ENCODE results near the gene XYLT1.

The XYLT1 gene

DNA sequence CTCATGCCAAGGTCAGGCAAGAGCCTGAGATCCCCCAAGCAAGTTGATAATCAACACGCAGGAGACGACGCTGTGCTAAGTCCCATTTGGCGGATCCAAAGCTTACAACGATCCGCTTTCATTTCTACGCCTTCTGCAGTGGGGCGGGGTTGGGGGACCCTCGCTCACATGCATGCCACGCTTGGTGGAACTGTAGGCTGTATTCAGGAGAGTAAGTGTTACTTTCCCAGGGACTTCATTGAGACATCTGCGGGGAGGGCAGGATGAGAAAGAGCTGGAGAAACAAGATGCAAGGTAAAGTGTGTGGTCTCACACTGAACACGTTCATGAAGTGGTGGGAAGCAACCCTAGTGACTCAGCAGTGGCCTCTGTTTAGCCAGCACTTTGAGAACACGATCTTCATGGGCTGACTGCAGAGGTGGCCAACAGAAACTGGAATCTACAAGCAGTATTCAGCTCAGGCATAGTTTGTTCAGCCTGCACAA is 100.5 kb downstream of the XYLT1 start:
- no peak for DNase-seq

DNA sequence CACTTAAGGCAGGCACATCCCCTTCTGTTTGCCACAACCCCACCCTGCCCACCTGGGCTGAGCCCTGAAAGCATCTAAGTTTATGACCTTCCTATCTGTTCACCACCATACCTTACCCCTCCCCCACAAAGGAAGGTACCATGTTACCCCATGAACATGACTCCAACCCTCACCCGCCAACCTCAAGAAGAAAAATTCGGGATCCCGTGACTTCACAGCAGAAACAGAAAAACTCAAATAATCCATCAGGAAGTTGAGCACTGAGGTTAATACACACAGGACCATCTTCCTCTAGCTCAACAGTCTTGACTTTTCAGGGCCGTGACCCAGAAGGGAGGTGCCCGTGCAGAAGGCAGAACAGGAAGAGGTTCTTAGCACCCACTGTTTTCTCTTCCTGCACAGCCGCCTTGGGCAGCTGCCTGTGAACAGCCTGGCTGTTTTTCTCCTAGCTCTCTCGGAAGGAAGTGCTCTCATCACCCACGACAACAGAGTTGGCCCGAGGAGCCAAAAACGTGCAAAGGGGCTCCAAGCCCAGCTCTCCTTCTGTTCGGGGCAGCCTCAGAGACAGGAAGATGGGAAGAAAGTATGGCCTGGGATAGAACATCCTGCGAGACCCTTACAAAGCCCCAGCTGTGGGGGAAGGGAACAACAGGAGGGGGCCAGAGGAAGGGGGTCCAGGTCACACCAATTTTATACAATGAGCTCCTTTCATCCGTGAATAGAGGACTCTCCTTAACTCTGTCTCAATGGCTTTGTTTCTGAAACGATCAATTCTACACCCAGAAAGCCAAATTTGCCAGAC is 101.1 kb downstream of the XYLT1 start:
- no peak for DNase-seq

DNA sequence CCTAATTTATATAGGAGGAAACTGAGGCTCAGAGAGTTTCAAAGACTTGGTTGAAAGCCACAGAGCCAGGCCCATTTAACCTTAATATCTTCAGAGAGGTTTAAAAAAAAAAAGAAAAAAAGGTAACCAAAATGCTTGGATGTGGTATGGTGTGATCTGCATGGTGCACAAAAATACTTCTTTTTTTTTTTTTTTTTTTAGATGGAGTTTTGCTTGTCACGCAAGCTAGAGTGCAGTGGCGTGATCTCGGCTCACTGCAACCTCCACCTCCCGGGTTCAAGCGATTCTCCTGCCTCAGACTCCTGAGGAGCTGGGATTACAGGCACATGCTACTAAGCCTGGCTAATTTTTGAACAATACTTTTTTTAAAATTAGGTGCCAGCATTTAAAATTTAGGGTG is 101.8 kb downstream of the XYLT1 start:
- DNase-seq, result no peak

DNA sequence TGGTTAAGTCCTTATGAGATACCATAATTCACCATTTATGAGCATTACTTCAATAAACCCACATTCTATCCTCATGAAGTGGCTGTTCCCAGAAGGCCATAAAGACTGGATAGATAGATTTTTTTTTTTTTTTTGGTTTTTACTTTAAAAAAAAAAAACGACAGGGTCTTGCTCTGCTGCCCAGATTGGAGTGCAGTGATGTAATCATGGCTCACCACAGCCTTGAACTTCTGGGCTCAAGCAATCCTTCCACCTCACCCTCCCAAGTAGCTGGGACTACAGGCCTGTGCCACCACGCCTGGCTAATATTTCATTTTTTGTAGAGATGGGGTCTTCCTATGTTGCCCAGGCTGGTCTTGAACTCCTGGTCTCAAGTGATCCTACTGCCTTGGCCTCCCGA is 102.3 kb downstream of the XYLT1 start:
- no peak for DNase-seq

DNA sequence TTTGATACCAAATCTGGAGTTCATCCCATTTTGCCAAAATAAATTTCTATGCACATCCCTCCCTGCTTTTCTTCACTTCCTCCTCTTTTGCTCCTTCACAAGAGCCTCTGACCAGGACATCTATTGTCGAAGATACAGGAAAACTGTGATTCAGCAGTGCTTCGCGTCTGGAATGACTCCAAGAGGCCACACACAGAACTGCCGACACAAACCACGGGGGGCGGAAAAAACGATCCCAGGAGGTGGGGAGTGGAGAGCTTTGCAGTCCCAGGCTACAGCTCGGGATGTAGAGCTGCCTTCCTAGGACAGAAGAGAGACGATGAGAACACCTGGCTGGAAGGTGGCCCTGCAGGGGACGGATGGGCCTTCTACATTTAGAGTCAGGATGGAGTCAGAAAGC is 102.8 kb downstream of the XYLT1 start:
- DNase-seq, result no peak

DNA sequence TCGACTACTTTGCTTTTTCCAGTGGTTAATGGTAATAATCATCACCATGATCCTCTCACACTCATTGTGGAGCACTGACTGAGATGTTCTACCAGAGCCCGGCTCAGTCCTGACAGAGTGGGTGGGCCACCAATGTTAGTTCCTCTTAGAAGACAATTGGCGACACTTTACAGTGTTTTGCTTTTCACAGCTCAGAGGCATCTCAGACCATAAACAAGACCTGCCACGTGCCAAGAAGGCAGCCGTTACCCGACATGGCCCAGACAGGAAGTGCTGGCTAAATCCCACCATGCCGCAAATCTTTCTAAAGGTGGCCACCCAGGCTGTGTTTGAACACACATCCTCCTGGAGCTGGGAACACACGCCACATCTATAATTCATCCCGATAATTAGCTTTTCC is 103.7 kb downstream of the XYLT1 start:
- DNase-seq, result no peak

DNA sequence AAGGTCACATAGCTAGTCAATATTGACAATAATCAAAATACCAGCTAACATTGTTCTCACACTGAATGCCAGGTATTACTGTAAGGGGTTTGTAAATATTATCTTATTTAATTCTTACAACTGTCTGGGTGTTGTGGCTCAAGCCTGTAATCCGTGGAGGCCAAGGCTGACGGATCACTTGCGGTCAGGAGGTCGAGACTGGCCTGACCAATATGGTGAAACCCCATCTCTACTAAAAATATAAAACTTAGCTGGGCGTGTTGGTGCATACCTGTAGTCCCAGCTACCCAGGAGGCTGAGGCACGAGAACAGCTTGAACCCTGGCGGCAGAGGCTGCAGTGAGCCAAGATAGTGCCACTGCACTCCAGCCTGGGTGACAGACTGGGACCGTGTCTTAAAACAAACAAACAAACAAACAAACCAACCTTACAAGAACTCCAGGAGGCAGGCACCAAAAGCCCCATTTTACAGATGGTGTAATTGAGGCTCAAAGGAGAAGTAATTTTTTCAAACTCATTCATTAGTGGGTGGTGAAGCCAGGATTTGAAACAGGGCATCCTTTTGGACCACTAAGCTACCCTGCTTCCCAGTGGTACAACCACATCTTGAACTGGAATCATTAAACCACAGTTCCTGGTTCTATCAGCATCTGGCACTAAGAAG is 104.3 kb downstream of the XYLT1 start:
- DNase-seq, result no peak

DNA sequence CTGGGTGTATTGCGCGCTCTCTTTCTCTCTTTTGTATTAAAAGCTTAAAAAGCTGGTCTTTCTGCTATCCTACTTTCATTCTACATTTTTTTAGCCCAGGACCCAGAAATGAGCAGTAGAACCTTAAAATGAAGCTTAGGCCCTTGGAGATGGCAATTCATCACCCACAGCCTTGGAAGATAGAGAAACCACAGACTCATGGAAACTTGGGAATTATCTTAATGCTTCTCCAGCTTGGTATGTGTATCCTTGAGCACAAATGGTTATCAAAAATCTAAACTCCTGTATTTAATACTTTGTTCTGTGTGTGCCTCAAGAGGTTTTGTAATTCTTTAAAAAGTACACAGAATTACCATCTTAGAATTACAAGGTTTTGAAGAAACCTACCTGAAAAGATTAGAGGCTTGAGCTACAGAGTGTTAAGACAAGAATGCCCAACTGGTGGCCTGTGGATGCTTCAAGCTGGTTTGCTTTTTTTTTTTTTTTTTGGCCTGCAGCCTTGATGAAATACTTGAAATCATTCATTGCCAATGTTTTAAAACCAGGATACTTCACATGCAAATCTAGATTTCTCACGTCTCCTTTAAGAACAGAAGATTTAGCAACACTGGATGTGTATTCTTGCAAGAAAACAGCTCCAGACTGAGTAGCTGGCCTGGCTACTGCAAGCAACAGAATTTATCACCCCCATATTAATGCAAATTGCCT is 105.0 kb downstream of the XYLT1 start:
- no peak for DNase-seq

DNA sequence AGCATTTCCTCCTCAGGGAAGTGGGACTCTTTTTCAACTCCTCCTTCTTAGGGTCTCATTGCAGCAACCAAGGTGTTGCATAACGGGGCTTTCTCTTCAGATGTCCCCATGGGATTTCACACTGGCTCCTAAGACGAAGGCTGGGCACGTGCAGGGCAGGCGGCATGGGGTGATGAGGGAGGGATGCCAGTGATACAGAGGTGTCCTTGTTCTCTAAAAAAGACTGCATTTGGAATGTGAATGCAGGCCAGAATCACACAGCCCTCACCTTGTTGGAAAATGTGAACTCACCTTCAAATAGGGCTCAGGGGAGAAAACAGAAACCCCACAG is 105.6 kb downstream of the XYLT1 start:
- DNase-seq, result no peak

DNA sequence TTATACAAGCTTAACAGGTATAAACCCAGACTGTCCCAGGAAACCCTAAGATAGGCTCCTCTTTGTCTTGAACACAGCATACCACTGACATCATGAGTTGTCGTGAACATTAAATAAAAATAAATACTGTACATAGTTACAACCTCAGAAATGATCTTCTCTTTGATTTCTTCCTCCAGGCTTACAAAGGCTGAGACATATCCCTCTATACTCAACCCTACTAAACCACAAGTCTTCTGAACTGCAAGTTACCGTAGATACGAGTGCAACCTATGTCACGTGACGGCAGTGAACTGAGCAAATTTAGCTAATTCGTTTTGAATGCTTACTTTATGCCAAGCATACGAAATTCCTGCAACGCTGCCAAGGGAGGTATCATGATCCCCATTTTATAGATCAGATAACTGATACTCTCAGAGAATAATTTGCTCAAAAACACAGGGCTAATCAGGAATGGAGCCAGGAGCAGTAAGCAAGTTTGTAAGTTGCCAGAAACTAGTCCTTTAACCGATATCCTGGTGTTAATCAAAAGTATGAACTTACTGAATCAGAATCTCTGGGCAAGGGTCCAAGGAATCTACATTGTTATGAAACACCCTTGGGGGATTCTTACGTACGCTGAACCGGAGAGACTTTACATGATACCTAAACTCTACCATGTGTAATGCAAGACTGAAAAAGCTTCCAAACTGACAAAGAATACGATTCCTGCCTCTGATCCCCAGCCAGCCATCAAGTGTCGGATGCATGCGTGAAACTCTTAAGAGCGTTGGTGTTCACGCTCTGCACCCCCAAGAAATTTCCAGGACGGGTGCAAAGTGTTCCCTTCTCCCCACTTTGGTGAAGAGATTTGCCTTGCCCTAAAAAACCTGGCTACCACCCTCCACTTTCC is 106.2 kb downstream of the XYLT1 start:
- DNase-seq, result no peak

DNA sequence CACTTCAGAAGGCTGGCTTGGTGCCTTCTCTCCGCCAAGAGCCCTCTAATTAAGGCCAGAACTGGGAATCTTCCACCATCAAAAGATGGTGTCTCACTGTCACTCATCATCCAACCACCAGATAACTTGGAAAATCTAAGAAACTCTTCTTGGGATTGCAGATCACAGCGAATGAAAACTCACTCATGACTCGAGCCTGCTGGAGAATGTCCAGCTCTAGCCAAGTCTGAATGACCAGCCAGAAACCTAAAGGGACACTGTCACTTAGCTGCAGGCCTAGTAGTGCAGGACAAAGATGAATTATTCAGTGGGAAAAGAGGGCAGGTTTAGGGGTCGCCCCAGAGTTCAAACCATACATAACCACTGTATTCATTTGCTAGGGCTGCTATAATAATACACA is 107.8 kb downstream of the XYLT1 start:
- no peak for DNase-seq

DNA sequence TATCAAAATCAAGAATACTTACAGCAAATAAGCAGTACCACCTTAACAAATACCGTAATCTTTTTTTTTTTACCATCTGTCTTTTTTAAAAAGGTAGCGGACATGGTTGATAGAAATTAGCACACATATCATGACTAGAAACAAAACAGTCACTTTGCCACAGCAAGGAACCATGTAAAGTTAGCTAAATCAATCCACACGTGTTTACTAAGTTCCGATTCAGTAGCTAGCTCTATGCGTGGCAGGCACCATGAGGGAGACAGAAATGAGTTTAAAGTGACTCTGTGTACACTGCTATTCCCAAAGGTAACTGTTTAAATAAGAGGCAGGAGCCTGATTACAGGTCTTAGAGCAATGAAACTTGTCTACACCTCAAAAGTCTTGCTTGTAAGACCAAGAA is 108.6 kb downstream of the XYLT1 start:
- DNase-seq, result no peak

DNA sequence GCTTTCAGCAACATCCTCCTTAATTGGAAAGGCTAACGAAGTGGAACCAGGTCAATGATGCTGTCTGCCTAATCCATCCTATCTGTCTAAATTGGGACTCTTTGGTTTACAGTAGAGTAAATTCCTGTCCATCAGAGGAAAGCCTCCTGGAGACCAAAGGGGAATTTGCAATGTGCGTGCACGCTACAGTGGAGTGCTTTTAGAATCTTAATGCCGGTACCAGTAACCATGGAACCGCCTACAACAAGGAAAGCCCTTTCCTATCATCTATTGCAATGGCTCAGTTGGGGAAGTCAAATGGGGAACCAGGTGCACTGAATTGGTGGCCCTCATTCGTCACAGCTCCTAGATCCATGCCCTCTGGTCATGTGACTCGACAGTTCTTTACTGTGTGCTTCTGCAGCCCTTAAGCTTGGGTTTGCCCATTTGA is 110.1 kb downstream of the XYLT1 start:
- no peak for DNase-seq

DNA sequence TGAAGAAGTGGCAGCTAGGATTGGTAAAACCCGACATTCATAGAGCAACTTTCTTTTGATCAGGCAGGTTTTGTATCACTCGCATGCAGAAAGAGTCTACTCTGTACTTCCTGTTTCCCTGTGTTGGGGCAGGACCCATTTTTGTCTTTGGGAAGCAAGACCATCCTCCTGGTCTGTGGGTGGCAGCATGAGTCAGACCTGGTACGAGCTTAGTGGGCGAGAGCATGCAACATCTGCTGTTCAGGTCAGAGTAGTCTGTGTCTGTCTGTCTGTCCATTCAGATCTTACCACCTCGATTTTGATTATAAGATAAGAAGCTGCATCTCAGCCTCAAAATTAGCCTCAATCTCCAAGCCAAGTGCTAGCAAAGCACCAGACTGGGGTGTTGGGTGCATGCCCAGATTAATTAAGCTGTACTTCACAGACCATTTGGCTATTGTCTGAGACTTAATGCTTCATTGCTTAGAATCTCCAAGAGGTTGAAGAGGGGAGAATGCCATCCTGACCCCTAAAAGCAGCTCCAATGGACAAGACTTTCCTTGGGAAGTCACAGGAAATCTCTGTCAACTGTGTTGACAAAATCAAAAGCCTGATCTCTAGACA is 110.9 kb downstream of the XYLT1 start:
- no peak for DNase-seq

DNA sequence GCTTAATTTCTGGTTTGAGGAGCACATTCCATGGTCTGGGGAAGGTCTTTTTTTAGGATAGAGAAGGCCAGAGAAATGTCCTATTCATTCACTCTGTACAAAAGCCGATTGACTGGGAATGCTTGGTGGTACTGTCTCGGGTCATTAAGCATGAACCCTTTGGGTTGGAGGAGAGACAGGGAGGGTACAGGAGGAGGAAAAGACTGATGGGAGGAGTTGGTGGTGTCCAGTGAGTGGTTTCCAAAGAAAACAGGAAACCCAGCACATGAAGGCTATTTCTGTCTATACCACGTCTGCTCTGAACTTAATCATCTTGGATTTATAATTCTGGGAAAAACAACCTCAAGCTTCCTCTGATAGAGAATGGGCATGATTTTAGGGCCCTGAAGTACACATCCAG is 111.9 kb downstream of the XYLT1 start:
- no peak for DNase-seq

DNA sequence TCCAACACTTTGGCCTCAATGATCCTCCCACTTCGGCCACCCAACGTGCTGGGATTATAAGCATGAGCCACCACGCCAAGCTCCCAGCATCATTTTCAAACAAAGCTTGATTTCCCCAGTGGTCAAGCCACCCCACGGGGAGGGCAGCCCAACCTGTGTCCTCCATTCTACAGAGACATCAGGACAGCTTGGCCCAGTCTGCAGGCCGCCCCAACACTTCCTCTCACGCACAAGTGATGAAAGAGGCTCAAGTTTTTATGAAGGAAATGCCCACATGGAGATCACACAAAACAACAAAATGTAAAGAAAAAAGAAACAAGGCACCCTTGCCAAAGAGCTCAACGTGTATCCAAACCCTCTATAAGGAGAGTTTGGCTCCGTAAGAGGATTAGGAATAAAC is 112.4 kb downstream of the XYLT1 start:
- DNase-seq, result no peak

DNA sequence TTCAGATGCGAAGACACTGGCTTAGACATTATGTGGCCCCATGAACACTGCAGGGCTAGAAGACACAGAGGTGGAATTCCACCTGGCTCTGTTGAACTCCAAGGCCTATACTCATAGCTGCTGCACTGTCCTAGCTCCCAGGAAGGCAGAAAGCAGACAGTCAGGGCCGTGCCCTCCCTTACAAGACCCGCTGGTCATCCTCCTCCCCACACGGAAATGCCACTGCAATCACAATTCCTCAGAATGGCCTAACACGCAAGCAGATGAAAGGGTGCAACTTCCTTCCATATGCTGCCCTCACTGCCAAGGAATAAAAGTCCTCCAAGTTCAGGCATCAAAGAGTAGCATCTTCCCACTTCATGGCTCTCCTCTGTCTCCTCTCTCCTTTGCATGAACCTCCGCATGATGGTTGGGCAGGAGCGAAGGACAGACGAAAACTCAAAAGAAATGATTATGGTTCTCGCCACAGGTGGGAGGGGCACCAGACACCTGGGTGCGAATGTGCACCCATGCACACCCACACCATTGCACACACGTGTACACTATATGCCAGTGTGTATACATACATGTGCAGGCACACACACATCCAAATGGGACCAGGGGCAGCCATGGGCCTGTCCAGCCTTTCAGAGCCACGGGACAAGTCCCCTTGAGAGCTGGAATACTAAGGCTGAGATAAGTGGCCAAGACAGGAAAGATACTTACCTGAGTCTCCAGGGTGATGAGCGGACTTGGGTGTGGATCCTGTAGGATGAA is 113.3 kb downstream of the XYLT1 start:
- DNase-seq, result no peak

DNA sequence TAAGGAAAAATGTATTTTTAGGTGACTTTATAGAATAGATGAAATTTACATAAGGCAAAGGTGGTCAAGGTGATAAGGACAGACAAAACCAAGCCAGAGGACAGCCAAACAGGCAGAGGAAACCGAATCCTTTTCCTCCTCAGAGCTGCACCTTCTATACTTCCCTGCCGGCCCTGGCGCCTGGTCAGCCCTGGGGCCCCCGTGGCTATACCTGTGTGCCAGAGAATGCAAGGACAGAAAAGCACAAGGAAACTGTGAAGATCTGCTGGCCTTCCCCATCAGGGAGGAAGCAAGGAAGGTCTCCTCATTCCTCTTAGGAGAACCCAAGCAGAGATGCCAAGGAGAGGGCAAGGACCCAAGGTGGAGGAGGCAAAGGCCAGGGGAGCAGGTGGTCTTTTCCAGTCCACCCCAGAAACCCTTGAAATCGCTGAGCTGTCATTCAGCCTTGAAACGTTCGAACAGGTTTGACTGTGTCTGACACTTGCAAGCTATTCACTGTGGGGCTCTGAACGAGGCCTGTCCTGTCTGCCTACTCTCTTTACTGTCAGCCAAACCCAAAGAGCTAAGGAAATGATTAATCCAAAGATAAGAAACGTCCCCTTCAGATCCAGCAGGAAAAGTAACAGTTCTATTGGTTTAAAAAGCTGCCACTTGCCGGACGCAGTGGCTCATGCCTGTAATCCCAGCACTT is 114.4 kb downstream of the XYLT1 start:
- no peak for DNase-seq

DNA sequence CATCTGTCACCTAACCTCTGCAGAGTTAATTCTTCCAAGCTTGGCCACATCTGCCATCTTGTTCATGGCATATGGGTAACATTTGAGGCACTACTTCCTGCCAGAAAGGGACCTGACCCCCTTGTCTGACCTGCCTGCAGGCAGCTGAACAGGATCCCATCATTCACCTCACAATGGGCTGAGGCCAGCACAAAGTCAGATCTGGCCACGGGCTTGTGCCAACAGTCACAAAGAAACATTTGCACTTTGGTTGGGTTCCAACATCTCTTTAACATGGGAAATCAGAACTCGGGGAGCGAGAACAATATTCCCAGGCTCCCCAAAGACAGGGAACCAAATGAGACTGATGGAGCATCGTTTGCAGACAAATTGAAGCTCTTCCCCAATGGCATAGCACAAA is 116.1 kb downstream of the XYLT1 start:
- DNase-seq, result no peak

DNA sequence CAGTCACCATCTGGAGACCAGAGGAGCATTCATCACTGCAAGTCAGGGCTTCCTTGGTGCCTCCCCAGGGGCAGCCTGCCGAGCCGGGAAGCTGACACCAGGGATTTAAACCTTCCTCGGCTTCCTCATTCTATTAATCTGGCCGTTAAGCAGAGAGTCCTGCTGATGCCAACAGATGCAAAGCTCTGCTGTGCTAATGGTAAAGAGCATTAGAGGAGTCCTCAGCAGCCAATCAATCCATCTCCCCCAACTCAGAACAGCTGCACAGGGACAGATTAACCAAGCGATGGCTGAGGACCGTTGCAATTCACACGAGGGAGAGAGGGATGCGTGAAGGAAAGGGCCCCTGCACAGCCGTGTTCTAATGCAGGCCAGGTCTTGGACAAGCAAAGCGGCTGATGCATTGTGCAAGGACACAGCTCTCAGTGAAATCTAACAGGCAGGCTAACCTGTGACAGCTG is 116.6 kb downstream of the XYLT1 start:
- no peak for DNase-seq

DNA sequence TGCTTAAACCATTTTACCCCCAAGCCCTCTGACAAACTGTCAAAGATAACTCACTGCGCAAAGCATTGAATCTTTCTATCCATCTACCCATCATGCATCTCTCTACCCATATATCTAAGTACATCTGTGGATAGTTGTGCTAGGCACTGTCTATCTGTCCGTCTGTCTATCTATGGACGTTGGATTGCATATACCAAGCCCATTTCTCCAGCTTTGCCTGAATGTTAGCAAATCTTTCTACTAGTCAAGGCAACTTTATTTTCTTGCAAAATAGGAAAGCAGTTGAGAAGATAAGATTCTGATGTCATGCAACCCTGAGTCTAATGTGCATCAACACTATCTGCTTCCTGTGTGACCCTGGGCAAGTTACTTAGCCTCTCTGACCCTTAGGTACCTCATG is 117.2 kb downstream of the XYLT1 start:
- DNase-seq, result no peak

All from NCI-H146 (cell line).